ENCODE data around the gene NGB. TPM values are rescaled to one million over a fixed set of nuclear protein-coding genes. Genes with fewer than 3 reads are reported as not detected.

Gene NGB
- total and polyA plus RNA-seq, 2 of the 8 experiments (the other 6 are each of a cell fraction or from before 2014, with no cell fraction given) = 0.30 to 0.60 TPM

- TF ChIP-seq CBX8 (IDR thresholded peaks at IDR 0.05; ENCODE audit: borderline replicate concordance, low read depth, low read length) (no peak), SP2 (IDR thresholded peaks at IDR 0.05; ENCODE audit: low read length) (no peak), JUN (IDR thresholded peaks at IDR 0.05; ENCODE audit: low read depth, low read length) (no peak), CTBP2 (IDR thresholded peaks at IDR 0.05; ENCODE audit: borderline replicate concordance, insufficient read depth, insufficient read length, low read length) (no peak)
These were observed 31.9 kb upstream of the NGB start (continued) for GRCh38 chr14:77302926-77303325.

Measured in H1 (cell line).